Tibial artery (tissue), 4 donors: ENCODE results near the gene CEP83.

Experiments
- DNase-seq, 2 donors: peaks; one replicate each; pipeline ENCODE4 v3.0.0-alpha.2; 2019
- H3K27ac ChIP-seq, 2 donors: fragments of 200-600 bp; sonication (generic) in 1 of 2; 1 replicate in 1 of 2; 2 replicates in 1 of 2; pipeline ENCODE4 v1.5.1; 2018 to 2019; ENCODE audit warnings: mild to moderate bottlenecking in 1 of 2
- H3K27me3 ChIP-seq, 2 donors: fragments of 200-600 bp; sonication (generic) in 1 of 2; one replicate each; pipeline versions ENCODE4 v1.5.1 to v1.6.0; 2016 to 2019
- H3K36me3 ChIP-seq, 3 donors: fragments of 200-600 bp; sonication (generic) in 2 of 3; one replicate each; pipeline ENCODE4 v1.5.1; 2016 to 2019; ENCODE audit warnings: mild to moderate bottlenecking in 2 of 3
- H3K4me1 ChIP-seq, 4 donors: fragments of 200-600 bp; sonication (generic) in 2 of 4; 1 replicate in 3 of 4; 2 replicates in 1 of 4; pipeline ENCODE4 v1.5.1; 2016 to 2019
- H3K4me3 ChIP-seq, 2 donors: fragments of 200-600 bp; sonication (generic) in 1 of 2; 1 replicate in 1 of 2; 2 replicates in 1 of 2; pipeline ENCODE4 v1.5.1; 2018 to 2019; ENCODE audit warnings: mild to moderate bottlenecking in 2 of 2
- H3K9me3 ChIP-seq, 3 donors: fragments of 200-600 bp; sonication (generic) in 1 of 3; one replicate each; pipeline ENCODE4 v1.5.1; 2016 to 2019
- CTCF ChIP-seq, 2 experiments: fragments of 200-600 bp in 1 of 2; fragments of 450-650 bp in 1 of 2; IDR thresholded peaks; one replicate each; pipeline ENCODE4 v1.5.1; 2017 to 2019; ENCODE audit warnings: antibody characterized with exemption in 2 of 2, mild to moderate bottlenecking in 1 of 2, moderate library complexity in 1 of 2
- intact Hi-C: fragments of 100-400 bp; cut with DNase I; formaldehyde crosslinking; loops from one replicate; pipeline ENCODE4 v1.15.0; 2023; ENCODE audit warnings: low total_unique reads

CEP83 gene

GRCh38 chr12:94500831-94501567 lies 41.3 kb upstream of the CEP83 start:
- Histone ChIP-seq H3K36me3 (no peaks in the 10 kb centered on the region), H3K27ac (no peak overlapping the region), H3K4me1 (no peaks in the 10 kb centered on the region), H3K4me3 (no peak overlapping the region), H3K27me3 (no peaks in the 10 kb centered on the region), H3K9me3 (peaks cover 0 to 9% (median 9%) of the 10 kb centered on the region in 3 donors)
- no peak for DNase-seq
- TF ChIP-seq CTCF (IDR thresholded peaks at IDR 0.05), result no peak
- intact Hi-C loops, result no loop called here

DNA sequence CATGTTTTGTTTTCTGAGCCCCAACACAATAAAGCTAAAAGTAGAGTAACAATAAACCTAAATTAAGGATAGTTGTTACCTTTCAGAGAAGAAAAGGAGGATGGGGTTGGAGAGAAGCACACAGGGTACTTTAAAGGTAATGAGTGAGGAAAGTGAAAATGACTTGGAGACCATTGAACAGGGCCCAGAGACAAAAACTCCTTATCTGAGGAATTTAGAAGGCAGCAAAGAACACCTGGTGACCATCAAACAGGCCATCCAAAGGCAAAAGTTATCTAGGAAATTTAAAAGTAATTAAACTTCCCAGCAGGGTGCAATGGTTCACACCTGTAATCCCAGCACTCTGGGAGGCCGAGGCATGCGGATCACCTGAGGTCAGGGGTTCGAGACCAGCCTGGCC lies 39.0 kb upstream of the CEP83 start:
- no peaks in the 10 kb centered on the region for H3K27me3 ChIP-seq
- intact Hi-C loops, result no loop called here
- peaks cover 0 to 9% (median 9%) of the 10 kb centered on the region in 3 donors for H3K9me3 ChIP-seq
- no peaks in the 10 kb centered on the region for H3K4me1 ChIP-seq
- H3K27ac ChIP-seq, result no peak overlapping the region
- no peaks in the 10 kb centered on the region for H3K36me3 ChIP-seq
- no peak overlapping the region for H3K4me3 ChIP-seq
- TF ChIP-seq CTCF (IDR thresholded peaks at IDR 0.05), result no peak
- DNase-seq, result no peak

GRCh38 chr12:94498073-94498472 lies 38.4 kb upstream of the CEP83 start:
- Histone ChIP-seq H3K36me3 (no peaks in the 10 kb centered on the region), H3K4me1 (no peaks in the 10 kb centered on the region), H3K9me3 (peaks cover 0 to 9% (median 9%) of the 10 kb centered on the region in 3 donors), H3K27me3 (no peaks in the 10 kb centered on the region), H3K27ac (no peak overlapping the region), H3K4me3 (no peak overlapping the region)
- no peak for DNase-seq
- intact Hi-C loops, result no loop called here
- no peak for TF ChIP-seq CTCF (IDR thresholded peaks at IDR 0.05)

DNA sequence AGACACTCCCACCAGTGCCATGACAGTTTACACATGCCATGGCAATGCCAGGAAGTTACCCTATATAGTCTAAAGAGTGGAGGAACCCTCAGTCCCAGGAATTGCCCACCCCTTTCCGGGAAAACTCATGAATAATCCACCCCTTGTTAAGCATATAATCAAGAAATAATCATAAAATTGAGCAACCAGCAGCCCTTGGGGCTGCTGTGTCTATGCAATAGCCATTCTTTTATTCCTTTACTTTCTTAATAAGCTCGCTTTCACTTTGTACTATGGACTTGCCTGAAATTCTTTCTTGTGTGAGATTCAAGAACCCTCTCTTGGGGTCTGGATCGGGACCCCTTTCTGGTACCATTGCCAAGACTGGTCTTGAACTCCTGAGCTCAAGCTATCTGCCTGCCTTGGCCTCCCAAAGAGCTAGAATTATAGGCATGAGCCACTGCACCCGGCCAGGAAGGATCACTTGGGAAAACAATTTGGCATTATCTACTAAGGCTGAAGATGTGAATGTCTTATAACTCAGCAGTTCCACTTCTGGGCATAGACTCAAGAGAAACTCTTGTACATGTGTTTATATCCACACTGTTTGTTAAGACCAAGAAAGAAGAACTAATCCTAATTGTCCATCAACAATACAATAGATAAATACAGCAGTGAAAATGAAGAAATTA lies 35.9 kb upstream of the CEP83 start:
- intact Hi-C loops, result no loop called here
- Histone ChIP-seq H3K27ac (no peak overlapping the region), H3K4me3 (no peak overlapping the region), H3K9me3 (no peaks in the 10 kb centered on the region), H3K4me1 (no peaks in the 10 kb centered on the region), H3K36me3 (no peaks in the 10 kb centered on the region), H3K27me3 (no peaks in the 10 kb centered on the region)
- DNase-seq, result no peak
- no peak for TF ChIP-seq CTCF (IDR thresholded peaks at IDR 0.05)

- intact Hi-C loops, result no loop called here
- no peak for DNase-seq
- H3K27ac ChIP-seq, result no peak overlapping the region
- no peak overlapping the region for H3K4me3 ChIP-seq
- H3K27me3 ChIP-seq, result no peaks in the 10 kb centered on the region
- H3K4me1 ChIP-seq, result no peaks in the 10 kb centered on the region
- no peak for TF ChIP-seq CTCF (IDR thresholded peaks at IDR 0.05)
- no peaks in the 10 kb centered on the region for H3K36me3 ChIP-seq
- no peaks in the 10 kb centered on the region for H3K9me3 ChIP-seq
Measured at GRCh38 chr12:94491489-94491888, 31.8 kb upstream of the CEP83 start.
